DMS114 treated with DMSO at 0.1 percent for 48 hours (cell line): Measurements from ENCODE around the gene MT1F.

ENCODE experiments used
- DNase-seq: peaks from one replicate; lab custom pipeline; 2025; ENCODE audit not compliant: unreplicated experiment; lab: John Stamatoyannopoulos, UW

Gene MT1F

DNA sequence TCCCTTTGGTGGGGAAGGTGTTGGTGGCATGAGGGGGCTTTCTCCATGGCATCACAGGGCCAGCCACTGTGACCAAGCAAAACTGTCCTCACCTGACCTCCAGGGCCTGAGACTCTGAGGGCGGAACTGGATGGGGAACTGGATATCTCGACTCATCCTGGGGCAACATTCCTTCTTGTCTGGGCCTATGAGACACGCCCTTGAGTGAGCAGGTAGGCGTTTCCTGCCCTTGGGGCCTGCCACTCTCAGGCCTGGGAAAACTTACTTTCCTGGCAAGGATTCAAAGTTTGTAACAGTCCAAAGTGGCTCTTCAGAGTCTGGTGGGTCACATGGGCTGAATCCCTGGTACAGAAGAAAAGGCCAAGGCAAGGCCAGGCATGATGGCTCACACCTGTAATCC lies 34.1 kb downstream of the MT1F start:
- no peak for DNase-seq

DNA sequence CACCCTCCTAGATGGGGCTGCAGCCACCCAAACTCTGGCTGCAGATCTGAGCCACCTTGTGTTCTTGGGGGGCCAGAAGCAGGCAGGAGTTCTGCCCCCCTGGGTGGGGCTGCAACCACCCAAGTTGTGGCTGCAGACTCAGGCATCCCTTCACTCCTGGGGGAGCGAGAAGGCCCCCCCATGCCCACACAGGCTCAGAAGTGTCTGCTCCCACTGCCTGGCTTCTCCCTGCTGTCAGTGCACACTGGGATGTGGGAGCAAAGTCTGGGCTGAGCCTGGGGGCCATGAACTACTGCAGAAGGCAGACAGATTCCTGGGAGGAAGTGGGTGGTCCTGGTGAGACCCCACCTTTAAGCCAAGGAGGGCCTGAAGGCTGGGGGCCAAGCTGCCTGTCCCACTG lies 37.5 kb downstream of the MT1F start:
- no peak for DNase-seq

DNA sequence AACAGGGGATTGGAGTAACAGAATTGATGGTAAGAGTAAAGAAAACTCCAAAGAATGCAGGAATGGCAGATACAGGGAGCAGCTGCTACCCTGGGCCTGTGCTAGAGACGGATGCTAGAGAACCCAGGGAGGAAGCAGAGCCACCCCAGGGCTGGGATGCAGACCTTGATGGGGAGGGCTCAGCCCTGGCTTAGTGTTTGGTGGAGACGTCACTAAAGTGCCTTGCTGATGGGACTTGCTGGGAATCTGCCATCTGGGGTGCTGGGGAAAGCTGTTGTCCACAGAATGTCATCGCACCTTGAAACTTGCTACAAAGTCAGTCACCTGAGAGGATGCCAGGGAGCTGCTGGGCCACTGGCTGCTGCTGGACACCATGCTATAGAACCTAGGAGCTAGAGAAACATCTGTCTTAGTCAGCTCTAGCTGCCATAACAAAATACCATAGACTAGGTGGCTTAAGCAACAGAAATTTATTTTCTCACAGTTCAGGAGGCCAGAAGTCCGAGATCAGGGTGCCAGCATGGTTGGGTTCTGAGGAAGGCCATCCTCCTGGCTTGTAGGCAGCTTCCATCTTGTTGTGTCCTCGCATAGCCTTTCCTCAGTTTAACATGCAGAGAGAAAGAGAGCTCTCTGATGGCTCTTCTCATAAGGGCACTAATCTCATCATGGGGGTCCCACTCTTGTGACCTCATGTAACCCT lies 39.8 kb downstream of the MT1F start:
- no peak for DNase-seq

DNA sequence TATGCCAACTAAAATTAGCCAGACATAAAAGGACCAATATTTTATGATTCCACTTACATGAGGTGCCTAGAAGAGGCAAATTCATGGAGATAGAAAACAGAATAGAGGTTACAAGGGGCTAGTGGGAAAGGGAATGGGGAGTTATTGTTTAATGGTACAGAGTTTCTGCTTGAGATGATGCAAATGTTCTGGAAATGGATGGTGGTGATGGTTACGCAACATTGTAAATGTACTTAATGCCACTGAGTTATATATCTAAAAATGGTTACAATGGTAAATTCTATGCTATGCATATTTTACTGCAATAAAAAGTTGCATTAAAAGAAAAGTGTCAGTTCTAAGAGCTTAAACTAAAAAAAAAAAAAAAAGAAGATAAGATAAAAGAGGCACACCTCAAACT lies 42.4 kb downstream of the MT1F start:
- no peak for DNase-seq

DNA sequence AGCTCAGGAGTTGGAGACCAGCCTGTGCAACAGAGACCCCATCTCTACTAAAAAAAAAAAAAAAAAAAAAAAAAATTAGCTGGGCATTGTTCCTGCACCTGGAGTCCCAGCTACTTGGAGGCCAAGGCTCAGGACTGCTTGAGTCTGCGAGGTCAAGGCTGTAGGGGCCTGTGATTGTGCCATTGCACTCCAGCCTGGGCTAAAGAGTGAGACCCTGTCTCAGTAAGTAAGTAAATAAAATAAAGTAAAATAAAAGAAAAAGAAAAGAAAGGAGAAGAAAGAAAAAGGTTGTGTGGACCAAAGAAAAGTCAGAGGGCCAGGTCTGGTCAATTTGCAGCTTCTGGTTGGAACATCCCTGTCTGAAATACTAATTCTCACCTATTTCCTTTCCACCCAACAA lies 42.9 kb downstream of the MT1F start:
- DNase-seq, result no peak

DNA sequence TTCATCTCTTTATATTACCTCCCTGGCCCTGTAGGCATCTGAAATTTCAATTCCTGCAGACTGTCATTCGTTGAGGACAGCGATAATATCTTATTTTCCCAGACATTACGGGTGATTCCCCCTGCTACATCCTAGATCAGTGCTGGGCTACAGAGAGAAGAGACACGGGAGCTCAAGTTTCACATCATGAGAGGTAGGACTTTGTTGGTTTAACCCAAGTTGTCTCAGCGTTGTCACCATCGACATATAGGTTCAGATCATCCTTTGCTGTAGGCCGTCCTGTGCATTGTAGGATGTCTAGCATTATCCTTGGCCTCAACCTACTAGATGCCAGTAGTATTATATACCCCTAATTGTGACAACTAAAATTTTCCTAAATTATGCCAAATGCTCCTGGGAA lies 43.8 kb downstream of the MT1F start:
- DNase-seq, result no peak

DNA sequence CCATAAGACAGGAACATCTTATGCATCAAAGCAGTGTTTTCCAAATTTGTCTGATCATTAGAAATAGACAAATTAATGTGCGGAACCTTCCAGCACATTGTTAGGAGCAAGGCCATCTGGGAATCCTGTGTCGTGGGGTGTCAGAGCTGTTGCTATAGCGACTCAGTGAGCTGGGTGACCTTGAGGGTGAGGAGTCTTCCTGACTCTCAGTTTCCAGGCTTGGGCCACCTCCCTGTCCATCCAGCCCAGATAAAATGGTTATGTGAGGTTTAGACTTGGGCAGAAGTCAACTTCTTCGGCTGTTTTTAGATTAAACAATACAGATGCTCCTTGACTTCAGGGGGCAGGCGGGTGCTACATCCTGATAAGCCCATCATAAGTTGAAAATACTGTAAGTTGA lies 45.1 kb downstream of the MT1F start:
- no peak for DNase-seq
